ENCODE data around the gene IMMP2L. TPM values are rescaled to one million over a fixed set of nuclear protein-coding genes. Genes with fewer than 3 reads are reported as not detected.

The IMMP2L gene
- total RNA-seq, 2 experiments from 2014 or later: 14.7 to 15.1 TPM

GRCh38 chr7:111003883-111004282 is 558.4 kb downstream of the IMMP2L start:
- POLR2A ChIA-PET: no interaction called here

GRCh38 chr7:110994028-110994967 is 568.0 kb downstream of the IMMP2L start:
- ChIA-PET CTCF (no interaction called here), POLR2A (no interaction called here)

More at GRCh38 chr7:111003883-111004282, 558.4 kb downstream of the IMMP2L start:
- CTCF ChIA-PET: no interaction called here

- ChIA-PET CTCF (no interaction called here), POLR2A (interaction anchor here (0.6 to 0.7 kb wide), 2 partner anchors 14 to 92 kb away, joined by 3 to 9 read pairs; no protein-coding TSS in a partner anchor)
These were observed 573.3 kb downstream of the IMMP2L start for GRCh38 chr7:110988890-110989501.

GRCh38 chr7:110988348-110988747 is 573.9 kb downstream of the IMMP2L start:
- POLR2A ChIA-PET: interaction anchor here (0.6 kb wide), 1 partner anchor 93 kb away, joined by 3 read pairs; no protein-coding TSS in a partner anchor
- CTCF ChIA-PET: no interaction called here

- CTCF ChIA-PET: no interaction called here
- POLR2A ChIA-PET: no interaction called here
These were observed 575.1 kb downstream of the IMMP2L start for GRCh38 chr7:110987127-110987693.

- POLR2A ChIA-PET: no interaction called here
These were observed 578.4 kb downstream of the IMMP2L start for GRCh38 chr7:110983822-110984456.

GRCh38 chr7:110977127-110977737 is 585.1 kb downstream of the IMMP2L start:
- POLR2A ChIA-PET: no interaction called here

More at GRCh38 chr7:110983822-110984456, 578.4 kb downstream of the IMMP2L start:
- CTCF ChIA-PET: no interaction called here

GRCh38 chr7:110975486-110975885 is 586.8 kb downstream of the IMMP2L start:
- POLR2A ChIA-PET: no interaction called here
- CTCF ChIA-PET: no interaction called here

More at GRCh38 chr7:110977127-110977737, 585.1 kb downstream of the IMMP2L start:
- CTCF ChIA-PET: no interaction called here

- ChIA-PET POLR2A (no interaction called here), CTCF (no interaction called here)
These were observed 587.9 kb downstream of the IMMP2L start for GRCh38 chr7:110974441-110974840.

GRCh38 chr7:110973196-110973990 is 588.9 kb downstream of the IMMP2L start:
- POLR2A ChIA-PET: no interaction called here
- CTCF ChIA-PET: no interaction called here

- ChIA-PET POLR2A (no interaction called here), CTCF (no interaction called here)
These were observed 597.5 kb downstream of the IMMP2L start for GRCh38 chr7:110964775-110965174.

GRCh38 chr7:110962826-110963225 is 599.5 kb downstream of the IMMP2L start:
- ChIA-PET CTCF (no interaction called here), POLR2A (no interaction called here)

- CTCF ChIA-PET: no interaction called here
- POLR2A ChIA-PET: no interaction called here
These were observed 599.9 kb downstream of the IMMP2L start for GRCh38 chr7:110962374-110962773.

- ChIA-PET CTCF (no interaction called here), POLR2A (no interaction called here)
These were observed 601.5 kb downstream of the IMMP2L start for GRCh38 chr7:110960811-110961210.

- POLR2A ChIA-PET: no interaction called here
- CTCF ChIA-PET: no interaction called here
These were observed 614.0 kb downstream of the IMMP2L start for GRCh38 chr7:110948280-110948679.

GRCh38 chr7:110947408-110947807 is 614.9 kb downstream of the IMMP2L start:
- ChIA-PET POLR2A (no interaction called here), CTCF (no interaction called here)

GRCh38 chr7:110944966-110945644 is 617.2 kb downstream of the IMMP2L start:
- ChIA-PET POLR2A (no interaction called here), CTCF (no interaction called here)

- POLR2A ChIA-PET: no interaction called here
- CTCF ChIA-PET: no interaction called here
These were observed 617.8 kb downstream of the IMMP2L start for GRCh38 chr7:110944448-110944847.

Data from activated CD8-positive, alpha-beta memory T cell treated with anti-CD3 and anti-CD28 coated beads for 36 hours (primary cell).